HCEC 1CT (cell line): ENCODE results near the gene VTA1.
A peak's percentile ranks its signal among the peaks of the same experiment; 100 is the strongest.
"Not testable (repeated sequence)": the region's sequence is repeated elsewhere in the genome, so short reads cannot be mapped to it uniquely, and the experiment has no call there.

ENCODE experiments used
- DNase-seq: peaks from one replicate; pipeline ENCODE4 v3.0.0-alpha.2; 2017

VTA1 gene

GRCh38 chr6:142146828-142147662 lies at the start of gene VTA1, which contains the start of gene NMBR:
Gene VTA1 (plus strand): TSS chr6:142147263. CDS start chr6:142147288, 25 bp downstream.
Gene NMBR (minus strand): TSS chr6:142147122. CDS start chr6:142088658, 58,464 bp downstream.
- peak; percentile 100 for DNase-seq

DNA sequence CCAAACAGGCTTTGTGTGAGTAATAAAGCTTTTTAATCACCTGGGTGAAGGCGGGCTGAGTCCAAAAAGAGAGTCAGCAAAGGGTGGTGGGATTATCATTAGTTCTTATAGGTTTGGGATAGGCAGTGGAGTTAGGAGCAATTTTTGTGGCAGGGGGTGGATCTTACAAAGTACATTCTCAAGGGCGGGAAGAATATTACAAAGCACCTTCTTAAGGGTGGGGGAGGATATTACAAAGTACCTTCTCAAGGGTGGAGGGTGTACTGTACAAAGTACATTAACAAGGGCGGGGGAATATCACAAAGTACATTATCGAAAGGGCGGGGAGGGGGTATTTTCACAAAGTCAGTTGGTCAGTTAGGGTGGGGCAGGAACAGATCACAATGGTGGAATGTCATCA lies 42.2 kb upstream of the VTA1 start:
- not testable (repeated sequence) for DNase-seq

- not testable (repeated sequence) for DNase-seq
Observed at GRCh38 chr6:142110820-142111219, 36.2 kb upstream of the VTA1 start.

DNA sequence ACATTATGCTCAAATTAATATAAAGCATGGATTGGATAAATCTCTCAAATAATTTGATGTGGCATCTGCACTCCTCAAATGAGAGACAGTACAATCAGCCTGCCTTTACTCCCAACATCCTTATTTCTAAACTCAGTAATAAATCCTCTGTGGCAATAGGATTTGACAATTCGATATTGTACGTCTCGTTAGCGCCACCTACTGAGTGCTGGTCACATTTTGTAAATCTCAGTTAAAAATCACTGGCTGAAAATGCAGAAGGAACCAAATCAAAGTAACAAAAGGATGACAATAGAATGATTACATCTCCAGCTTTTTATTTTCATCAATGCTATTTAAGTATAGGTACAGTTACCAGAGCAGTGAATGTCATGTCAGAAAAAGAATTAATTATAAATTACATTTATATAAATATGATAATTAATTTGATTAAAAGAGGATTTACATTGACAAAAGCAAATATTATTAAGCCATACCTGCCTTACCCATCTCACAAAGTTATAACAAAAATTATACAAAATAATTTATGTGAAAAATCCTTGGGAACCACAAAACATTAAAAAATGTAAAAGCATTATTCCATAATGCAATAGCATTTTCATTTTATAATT lies 34.5 kb upstream of the VTA1 start:
- peak; percentile 56 for DNase-seq

- DNase-seq = no peak
Observed at GRCh38 chr6:142117366-142117765, 29.7 kb upstream of the VTA1 start.

GRCh38 chr6:142118328-142118727 lies 28.7 kb upstream of the VTA1 start:
- no peak for DNase-seq

DNA sequence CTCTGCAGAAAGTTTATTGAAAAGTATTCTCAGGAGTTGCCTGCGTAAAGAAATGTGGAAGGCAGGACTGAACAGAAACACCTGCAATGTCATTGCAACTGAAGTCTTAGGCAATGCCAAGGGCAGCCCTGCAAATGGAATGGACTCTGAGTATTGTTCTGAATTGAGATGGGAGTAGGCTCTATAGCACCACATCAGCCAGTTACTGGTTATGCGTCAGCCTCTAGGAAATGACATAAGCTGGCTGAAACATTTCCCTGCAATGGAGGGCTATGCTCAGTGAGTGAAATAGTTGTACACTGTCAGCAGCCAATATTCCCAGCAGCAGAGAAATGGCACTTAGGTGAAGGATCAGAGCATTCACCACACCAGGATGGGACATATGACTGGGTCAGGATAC lies 28.1 kb upstream of the VTA1 start:
- no peak for DNase-seq

GRCh38 chr6:142121342-142121741 lies 25.7 kb upstream of the VTA1 start:
- DNase-seq = no peak

DNA sequence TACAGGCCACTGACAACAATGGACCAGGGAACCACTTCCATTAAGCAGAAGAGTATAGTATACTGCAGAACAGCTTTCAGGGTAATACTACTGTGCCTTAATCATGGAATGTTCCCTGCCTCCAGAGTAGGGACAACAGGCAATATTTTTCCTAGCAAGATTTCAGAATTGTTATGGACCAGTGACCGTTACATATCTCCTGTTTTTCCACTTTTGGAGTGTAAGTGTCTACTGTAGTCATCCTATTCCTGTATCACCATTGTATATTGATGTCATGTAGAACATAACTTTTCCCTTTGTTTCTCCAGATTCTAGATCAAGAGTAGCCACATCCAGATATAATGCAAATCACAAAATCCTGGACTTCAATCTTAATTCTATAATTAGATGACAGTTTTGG lies 16.2 kb upstream of the VTA1 start:
- no peak for DNase-seq

GRCh38 chr6:142132625-142133024 lies 14.4 kb upstream of the VTA1 start, which contains the start of gene GJE1:
Gene GJE1 (plus strand): TSS chr6:142132925. CDS start chr6:142133159, 234 bp downstream.
- DNase-seq = no peak

DNA sequence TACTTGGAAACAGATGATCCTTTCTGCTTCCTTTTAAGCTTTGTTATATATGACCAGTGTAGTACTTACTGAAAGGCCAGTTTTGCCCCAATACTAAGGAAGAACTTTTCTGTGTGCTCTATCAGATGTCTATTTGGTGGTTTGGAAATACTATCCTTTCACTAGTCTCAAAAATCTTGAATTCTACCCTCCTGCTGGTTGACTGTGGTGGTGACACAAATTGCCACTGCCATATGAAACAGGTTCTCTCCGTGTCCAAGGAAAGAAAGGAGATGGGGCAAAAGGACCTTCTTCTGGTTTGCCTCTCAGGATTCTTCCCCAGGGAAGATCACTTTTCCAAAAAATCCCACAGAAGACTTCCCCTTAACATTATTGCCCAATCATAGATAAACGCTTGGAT lies 8.2 kb upstream of the VTA1 start:
- DNase-seq = no peak

- not testable (repeated sequence) for DNase-seq
Observed at GRCh38 chr6:142141531-142141930, 5.5 kb upstream of the VTA1 start.

DNA sequence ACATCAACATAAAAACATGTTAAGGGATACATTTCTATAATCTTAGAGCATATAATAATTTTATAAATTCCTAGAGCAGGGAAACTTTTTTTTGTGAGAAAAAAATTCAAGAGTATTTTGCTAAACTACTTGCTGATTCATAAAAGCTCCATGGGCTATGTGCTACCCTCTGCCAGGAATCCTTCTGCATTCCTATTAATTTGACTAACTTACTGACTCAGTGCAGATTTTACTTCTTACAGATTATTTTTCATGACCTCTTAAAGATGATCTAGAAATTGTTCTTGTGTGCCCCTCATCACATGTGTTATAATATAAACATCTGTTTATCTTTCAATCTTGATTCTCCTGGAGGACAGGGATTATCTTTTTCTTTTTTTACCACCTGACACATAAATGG lies 5.7 kb downstream of the VTA1 start:
- DNase-seq = peak; percentile 88

- peak; percentile 34 for DNase-seq
Observed at GRCh38 chr6:142153196-142153595, 6.1 kb downstream of the VTA1 start.

- no peak for DNase-seq
Observed at GRCh38 chr6:142154336-142154735, 7.3 kb downstream of the VTA1 start.

DNA sequence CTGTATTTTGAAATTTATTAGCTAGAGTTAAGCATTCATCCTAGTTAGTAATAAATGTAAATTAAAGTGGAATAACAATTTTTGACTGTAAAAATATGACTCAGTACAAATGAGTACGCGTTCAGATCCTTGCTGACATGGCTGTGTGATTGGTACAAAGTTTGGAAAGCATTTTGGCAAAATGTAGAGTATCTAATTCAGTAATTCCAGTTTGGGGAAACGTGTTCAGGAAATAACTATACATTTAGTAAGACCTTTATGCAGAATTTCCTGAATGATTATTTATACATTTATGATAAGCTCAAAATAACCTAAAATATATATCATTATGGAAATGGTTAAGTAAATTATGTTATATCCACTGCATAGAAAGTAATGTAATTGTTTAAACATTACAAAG lies 8.0 kb downstream of the VTA1 start:
- DNase-seq = no peak

- peak; percentile 22 for DNase-seq
Observed at GRCh38 chr6:142155895-142156757, 9.1 kb downstream of the VTA1 start.

GRCh38 chr6:142156758-142157068 lies 9.7 kb downstream of the VTA1 start:
- DNase-seq = not testable (repeated sequence)

GRCh38 chr6:142162780-142163179 lies 15.7 kb downstream of the VTA1 start:
- DNase-seq = no peak

- no peak for DNase-seq
Observed at GRCh38 chr6:142165227-142165626, 18.2 kb downstream of the VTA1 start.

GRCh38 chr6:142167071-142167470 lies 20.0 kb downstream of the VTA1 start:
- no peak for DNase-seq

GRCh38 chr6:142167486-142167885 lies 20.4 kb downstream of the VTA1 start:
- no peak for DNase-seq

GRCh38 chr6:142171351-142171750 lies 24.3 kb downstream of the VTA1 start:
- DNase-seq = no peak
